Right lobe of liver (tissue), 6 donors: Measurements from ENCODE around the gene SMIM20. TPM values are rescaled to one million over a fixed set of nuclear protein-coding genes. Genes with fewer than 3 reads are reported as not detected.
"Not testable (repeated sequence)": the region's sequence is repeated elsewhere in the genome, so short reads cannot be mapped to it uniquely, and the experiment has no call there.

Source experiments
- ATAC-seq, 4 donors: fragments of 200-7000 bp; cut with Tn5 transposase; one replicate each; pipeline ENCODE4 v1.9.1; 2020; ENCODE audit warnings: mild to moderate bottlenecking in 4 of 4, moderate library complexity in 4 of 4
- DNase-seq, 3 donors: peaks; one replicate each; pipeline ENCODE4 v3.0.0-alpha.2; 2020
- H3K27ac ChIP-seq, 3 donors: fragments of 200-600 bp; one replicate each; pipeline ENCODE4 v1.8.0; 2022
- H3K27me3 ChIP-seq, 2 donors: fragments of 200-600 bp; one replicate each; pipeline ENCODE4 v1.8.0; 2022
- H3K36me3 ChIP-seq, 4 donors: fragments of 200-600 bp; sonication (generic) in 1 of 4; one replicate each; pipeline versions ENCODE4 v1.5.1 to v1.8.0; 2017 to 2022; ENCODE audit warnings: control low read depth in 1 of 4
- H3K4me1 ChIP-seq, 4 donors: fragments of 200-600 bp; sonication (generic) in 1 of 4; one replicate each; pipeline versions ENCODE4 v1.5.1 to v1.8.0; 2017 to 2022; ENCODE audit warnings: control low read depth in 1 of 4
- H3K4me3 ChIP-seq, 3 donors: fragments of 200-600 bp; one replicate each; pipeline ENCODE4 v1.8.0; 2022
- H3K9me3 ChIP-seq, 4 donors: fragments of 200-600 bp; sonication (generic) in 1 of 4; one replicate each; pipeline versions ENCODE4 v1.5.1 to v1.8.0; 2017 to 2022; ENCODE audit warnings: control low read depth in 1 of 4
- CTCF ChIP-seq, 4 donors: fragments of 200-600 bp in 3 of 4; fragments of 450-650 bp in 1 of 4; IDR thresholded peaks; one replicate each; pipeline versions ENCODE4 v1.5.1 to v1.8.0; 2016 to 2022; ENCODE audit warnings: antibody characterized with exemption in 4 of 4, mild to moderate bottlenecking in 2 of 4
- POLR2A ChIP-seq: fragments of 450-650 bp; IDR thresholded peaks from one replicate; pipeline ENCODE4 v1.6.1; 2017; ENCODE audit warnings: antibody characterized with exemption, mild to moderate bottlenecking
- WGBS: methylation state at CpG from one replicate; pipeline ENCODE4 v1.1.6; 2018; ENCODE audit warnings: low coverage, low lambda C conversion rate; ENCODE audit not compliant: insufficient coverage; ENCODE audit errors: missing lambda C conversion rate; 5-methylcytosine and 5-hydroxymethylcytosine counted together
- intact Hi-C, 2 donors: fragments of 100-400 bp; cut with DNase I; formaldehyde crosslinking; loops; one replicate each; pipeline versions ENCODE4 v1.11.2 to v1.14.1; 2022
- long read RNA-seq: library from polyadenylated mRNA; unstranded; transcript quantifications from one replicate; pipeline ENCODE4 v2.0.0, GENCODE V29; 2019
- total RNA-seq, 6 experiments: library from RNA; depleted of rRNA in 2 of 6; stranded (reverse); fragments of >200 nt in 2 of 6; fragmentation: NEBNext Ultra II Directional in 3 of 6; extraction: Animal tissue kit (Norgen Biotek cat#: 25700) in 3 of 6; gene quantifications; one replicate each; pipeline versions ENCODE4 v1.1.0 to v1.2.4, GENCODE V29; 2016 to 2023
- donor health status: DM: no; HTN: yes; CAD: no.
- donor health status: DM: no; HTN: no; CAD: no.
- donor health status: DM: no; HTN: no; CAD: no.
- donor health status: DM: no; HTN: yes; CAD: no.
- donor health status: DM: no; HTN: yes; CAD: no.

The SMIM20 gene
- total RNA-seq = 10 to 100 TPM; 16.0 to 32.5 (median 21.9) TPM
- long read RNA-seq, transcript SMIM20-201 (3 exons, 935 nt) = major isoform, 12 of 16 reads
- long read RNA-seq, partial matches to known transcripts = 0 of 16 reads
- long read RNA-seq, other reads (novel, unspliced or antisense) = 4 of 16 reads

GRCh38 chr4:25913851-25914669 lies at the start of gene SMIM20:
Gene SMIM20 (plus strand): TSS chr4:25914220. CDS start chr4:25914314, 94 bp downstream.
- TF ChIP-seq CTCF (IDR thresholded peaks at IDR 0.05) (no peak), POLR2A (peak; percentile 70)
- peak; percentile 95 to 97 (median 97) for DNase-seq
- intact Hi-C loops = no loop called here
- H3K4me1 ChIP-seq = no peaks in the 10 kb centered on the region
- peak; percentile 99 to 100 (median 99) for ATAC-seq
- no peaks in the 10 kb centered on the region for H3K9me3 ChIP-seq
- no peaks in the 10 kb centered on the region for H3K36me3 ChIP-seq
- peak within 1 kb of the TSS; percentile 46 to 77 (median 67) for H3K4me3 ChIP-seq
- peak within 1 kb of the TSS; percentile 72 to 85 (median 80) for H3K27ac ChIP-seq
- no peaks in the 10 kb centered on the region for H3K27me3 ChIP-seq
- WGBS = under 1% methylated on average over 18 of the region's 57 CpGs

- 36% methylated on average over 2 of the region's 4 CpGs for WGBS
- peak in 1 of 4 donors; percentile 25 for ATAC-seq
- TF ChIP-seq CTCF (IDR thresholded peaks at IDR 0.05) = no peak
- no peak for TF ChIP-seq POLR2A
- Histone ChIP-seq H3K36me3 (no peaks in the 10 kb centered on the region), H3K4me3 (no peak overlapping the region), H3K9me3 (no peaks in the 10 kb centered on the region), H3K4me1 (peaks cover 0 to 7% (median 0%) of the 10 kb centered on the region in 4 donors), H3K27me3 (no peaks in the 10 kb centered on the region), H3K27ac (no peak overlapping the region)
- no peak for DNase-seq
- intact Hi-C loops = no loop called here
These were observed 48.4 kb upstream of the SMIM20 start for GRCh38 chr4:25865586-25865985.

- H3K4me1 ChIP-seq, H3K27ac ChIP-seq: not testable (repeated sequence)
- WGBS = 83% methylated on average over 4 of the region's 4 CpGs
These were observed 47.6 kb upstream of the SMIM20 start for GRCh38 chr4:25866401-25866800.

DNA sequence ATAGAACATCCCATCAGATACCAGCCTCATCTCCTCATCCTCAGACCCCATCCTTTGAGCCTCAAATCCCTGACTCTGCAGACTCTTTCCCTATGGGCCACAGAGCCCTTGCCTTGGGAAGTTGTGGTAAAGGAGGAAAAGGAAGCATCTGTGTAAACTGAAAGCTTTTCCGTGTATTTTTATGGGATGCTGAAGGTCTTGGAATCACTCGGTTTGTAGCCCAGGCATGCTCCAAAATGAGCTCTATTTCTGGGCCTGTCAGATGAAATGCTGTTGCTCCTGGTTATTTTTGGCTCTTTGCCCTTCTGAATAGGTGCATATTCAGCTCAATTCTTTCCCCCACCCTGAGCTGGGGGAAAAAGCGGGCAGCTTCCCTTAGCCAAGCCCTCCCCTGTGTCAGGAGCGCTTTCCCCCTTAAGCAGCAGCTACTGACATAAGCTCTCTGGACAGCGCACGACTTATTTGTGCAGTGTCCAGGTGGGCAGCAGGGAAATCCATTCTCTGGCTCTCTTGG lies 46.2 kb upstream of the SMIM20 start:
- Histone ChIP-seq H3K4me3 (no peak overlapping the region), H3K9me3 (no peaks in the 10 kb centered on the region), H3K27me3 (no peaks in the 10 kb centered on the region), H3K27ac (no peak overlapping the region), H3K4me1 (peaks cover 0 to 7% (median 0%) of the 10 kb centered on the region in 4 donors), H3K36me3 (no peaks in the 10 kb centered on the region)
- DNase-seq (no peak), ATAC-seq (no peak)
- TF ChIP-seq POLR2A (no peak), CTCF (IDR thresholded peaks at IDR 0.05) (no peak)
- intact Hi-C loops = no loop called here
- WGBS = 76% methylated on average over 6 of the region's 6 CpGs

More at GRCh38 chr4:25866401-25866800, 47.6 kb upstream of the SMIM20 start:
- H3K9me3 ChIP-seq, DNase-seq, H3K4me3 ChIP-seq, ATAC-seq, intact Hi-C loops, H3K36me3 ChIP-seq, H3K27me3 ChIP-seq: not testable (repeated sequence)

DNA sequence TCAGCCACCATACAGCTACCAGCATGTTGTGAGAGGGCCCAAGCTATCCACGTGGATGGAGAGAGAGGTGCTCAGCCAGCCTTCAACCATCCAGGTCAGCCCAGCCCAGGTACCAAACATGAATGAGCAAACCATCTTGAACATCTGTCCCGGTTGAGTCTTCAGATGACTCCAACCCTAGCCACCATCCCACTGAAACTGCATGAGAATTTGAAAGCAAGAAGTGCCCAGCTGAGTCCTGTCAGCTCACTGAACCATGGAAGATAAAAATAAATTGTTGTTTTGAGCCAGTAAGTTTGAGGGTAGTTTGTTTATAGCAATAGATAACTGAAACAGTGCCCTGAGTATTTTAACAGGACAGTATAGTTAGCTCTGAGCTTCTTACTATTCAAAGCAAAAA lies 43.9 kb upstream of the SMIM20 start:
- Histone ChIP-seq H3K27ac (no peak overlapping the region), H3K4me1 (no peaks in the 10 kb centered on the region), H3K36me3 (no peaks in the 10 kb centered on the region), H3K4me3 (no peak overlapping the region), H3K9me3 (no peaks in the 10 kb centered on the region), H3K27me3 (no peaks in the 10 kb centered on the region)
- WGBS = 82% methylated on average over 2 of the region's 2 CpGs
- intact Hi-C loops = no loop called here
- TF ChIP-seq CTCF (IDR thresholded peaks at IDR 0.05) (no peak), POLR2A (no peak)
- no peak for ATAC-seq
- DNase-seq = no peak
